Activated CD4-positive, alpha-beta T cell treated with anti-CD3 and anti-CD28 coated beads for 1 hour (primary cell): ENCODE results near the gene PTPRG.

Source experiments
- DNase-seq: peaks from one replicate; pipeline ENCODE4 v3.0.0-alpha.2; 2020

PTPRG gene

DNA sequence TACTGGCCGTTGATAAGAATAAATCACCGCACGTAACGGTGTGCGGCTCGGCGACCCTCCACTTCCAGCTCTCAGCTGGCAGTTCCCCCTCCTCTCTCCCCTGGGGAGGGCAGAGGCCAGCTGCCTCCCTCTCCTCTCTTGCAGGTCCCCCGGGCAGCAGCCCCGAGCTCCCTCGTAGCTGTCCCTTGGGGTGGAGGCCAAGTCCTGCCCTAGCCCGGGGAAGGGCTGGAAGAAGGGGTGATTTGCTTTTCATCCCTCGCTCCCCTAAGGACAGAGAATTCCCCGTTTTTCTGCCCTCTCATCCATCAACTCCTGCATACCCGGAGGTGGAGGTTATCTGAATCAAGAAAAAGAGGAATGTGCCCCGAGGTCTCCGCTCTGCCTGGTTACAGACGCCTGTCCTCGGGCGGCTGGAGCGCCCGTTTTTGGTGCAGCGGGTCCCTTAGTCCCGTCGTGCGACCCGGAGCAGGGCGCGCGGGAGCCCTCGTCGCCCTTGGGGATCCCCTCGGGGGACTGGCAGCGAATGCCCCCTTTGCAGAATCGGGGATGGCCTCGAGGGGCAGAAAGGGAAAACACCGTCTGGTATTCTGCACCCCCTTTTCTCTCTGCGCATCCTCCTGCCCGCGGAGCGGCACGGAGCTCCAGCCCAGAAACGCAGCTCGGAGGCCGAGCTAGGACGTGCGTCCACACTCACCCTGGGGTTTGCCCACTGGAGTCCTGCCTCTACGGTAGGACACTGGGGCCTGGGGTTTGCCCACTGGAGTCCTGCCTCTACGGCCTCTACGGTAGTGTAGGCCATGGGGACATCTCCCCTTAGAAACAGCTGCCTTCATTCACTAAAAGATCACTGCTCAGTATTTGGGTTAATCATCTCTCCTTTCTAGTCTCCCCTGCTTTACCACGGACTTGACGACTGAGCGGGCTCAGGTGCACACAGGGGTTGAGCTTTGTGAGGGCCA, 2.2 kb downstream of the PTPRG start:
- no peak for DNase-seq

GRCh38 chr3:61564395-61565059, 3.2 kb downstream of the PTPRG start:
- no peak for DNase-seq

DNA sequence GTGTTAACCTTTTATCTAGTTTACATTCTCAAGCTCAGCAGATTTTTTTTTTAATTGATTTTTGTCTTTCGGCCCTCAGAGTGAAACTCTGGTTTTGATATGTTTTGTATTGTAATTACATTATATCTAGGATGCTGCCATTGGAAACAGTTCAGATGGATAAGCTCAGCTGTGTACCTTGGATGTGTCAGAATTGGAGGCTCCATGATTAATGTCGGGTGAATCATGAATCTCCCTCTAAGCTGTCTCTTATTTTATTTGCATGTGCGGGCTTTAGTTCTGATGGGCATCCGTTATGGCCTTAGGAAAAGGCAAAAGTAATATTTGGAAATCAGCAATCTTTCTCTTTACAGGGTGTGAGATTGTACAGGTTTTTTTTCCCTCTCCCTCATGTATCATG, 4.2 kb downstream of the PTPRG start:
- no peak for DNase-seq

GRCh38 chr3:61568127-61568526, 6.8 kb downstream of the PTPRG start:
- DNase-seq, result no peak

DNA sequence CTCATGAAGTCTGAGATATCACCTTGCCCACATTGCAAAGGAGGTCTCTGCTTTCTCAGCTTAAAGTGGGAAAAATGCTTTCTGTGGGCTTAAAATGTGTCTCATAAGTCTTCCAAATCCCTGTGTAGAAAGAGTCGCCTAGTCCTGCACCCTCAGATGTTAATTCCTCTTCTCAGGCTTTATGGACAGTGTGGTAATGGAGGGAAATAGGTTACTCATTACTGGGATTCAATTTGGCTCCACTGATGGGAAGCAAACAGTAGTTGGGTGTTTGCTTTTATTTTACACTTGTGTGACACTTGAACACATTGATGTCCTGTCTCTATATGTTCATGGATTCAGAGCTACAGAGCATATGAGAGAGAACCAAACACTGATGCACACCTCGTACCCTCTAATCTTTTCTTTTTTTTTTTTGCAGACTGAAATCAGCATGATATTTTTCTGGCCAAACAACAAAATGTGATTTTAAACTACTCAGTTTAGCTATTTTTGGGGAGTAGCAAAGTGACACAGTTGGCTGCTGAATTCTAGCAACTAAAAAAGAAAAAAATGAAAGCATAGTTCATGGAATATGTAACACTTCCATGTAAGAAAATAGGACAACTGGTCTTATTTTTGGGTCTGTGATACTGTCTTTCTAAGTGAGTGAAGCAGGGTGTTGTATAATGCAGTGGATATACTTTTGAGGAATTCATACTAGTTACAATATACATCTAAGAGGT, 8.6 kb downstream of the PTPRG start:
- no peak for DNase-seq

- DNase-seq, result no peak
Observed at GRCh38 chr3:61570813-61571212, 9.4 kb downstream of the PTPRG start.

GRCh38 chr3:61571516-61572336, 10.4 kb downstream of the PTPRG start:
- DNase-seq, result no peak

- no peak for DNase-seq
Observed at GRCh38 chr3:61572879-61573278, 11.5 kb downstream of the PTPRG start.

GRCh38 chr3:61573441-61573840, 12.1 kb downstream of the PTPRG start:
- DNase-seq, result no peak

DNA sequence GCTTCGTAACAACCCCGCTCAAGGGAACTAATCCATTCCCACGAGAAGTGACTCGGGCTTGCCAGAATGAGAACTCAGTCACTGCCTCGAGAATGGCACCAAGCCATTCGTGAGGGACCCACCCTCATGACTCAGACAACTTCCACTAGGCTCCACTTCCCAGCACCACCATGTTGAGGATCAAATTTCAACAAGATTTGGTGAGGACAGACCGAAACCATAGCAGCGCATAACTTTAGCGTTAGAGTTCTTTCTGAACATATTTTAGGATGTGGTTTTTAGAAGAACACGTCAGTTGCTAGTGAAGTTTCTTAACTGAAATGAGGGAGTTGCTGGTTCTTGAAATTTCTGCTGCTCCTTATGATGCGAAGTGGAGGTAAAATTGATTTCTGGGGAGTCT, 13.5 kb downstream of the PTPRG start:
- no peak for DNase-seq

DNA sequence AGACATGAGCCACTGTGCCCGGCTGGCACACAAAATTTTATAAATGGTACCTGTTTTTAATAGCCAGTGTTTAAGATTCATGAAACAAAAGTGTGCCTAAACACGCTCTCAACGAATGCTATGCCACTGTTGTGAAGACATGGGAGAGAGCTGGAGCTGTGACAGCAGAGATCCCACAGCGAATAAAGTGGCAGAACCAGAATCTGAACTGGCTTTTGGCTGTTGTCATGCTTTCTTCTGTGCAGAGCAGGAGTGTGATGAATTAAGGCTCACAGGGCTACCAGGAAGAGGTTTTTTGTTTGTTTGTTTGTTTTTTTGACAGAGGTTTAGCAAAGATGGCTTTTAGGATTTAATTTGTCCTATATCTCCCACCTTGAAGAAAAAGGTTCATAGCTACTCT, 14.5 kb downstream of the PTPRG start:
- DNase-seq, result no peak

GRCh38 chr3:61577760-61578159, 16.4 kb downstream of the PTPRG start:
- DNase-seq, result no peak

DNA sequence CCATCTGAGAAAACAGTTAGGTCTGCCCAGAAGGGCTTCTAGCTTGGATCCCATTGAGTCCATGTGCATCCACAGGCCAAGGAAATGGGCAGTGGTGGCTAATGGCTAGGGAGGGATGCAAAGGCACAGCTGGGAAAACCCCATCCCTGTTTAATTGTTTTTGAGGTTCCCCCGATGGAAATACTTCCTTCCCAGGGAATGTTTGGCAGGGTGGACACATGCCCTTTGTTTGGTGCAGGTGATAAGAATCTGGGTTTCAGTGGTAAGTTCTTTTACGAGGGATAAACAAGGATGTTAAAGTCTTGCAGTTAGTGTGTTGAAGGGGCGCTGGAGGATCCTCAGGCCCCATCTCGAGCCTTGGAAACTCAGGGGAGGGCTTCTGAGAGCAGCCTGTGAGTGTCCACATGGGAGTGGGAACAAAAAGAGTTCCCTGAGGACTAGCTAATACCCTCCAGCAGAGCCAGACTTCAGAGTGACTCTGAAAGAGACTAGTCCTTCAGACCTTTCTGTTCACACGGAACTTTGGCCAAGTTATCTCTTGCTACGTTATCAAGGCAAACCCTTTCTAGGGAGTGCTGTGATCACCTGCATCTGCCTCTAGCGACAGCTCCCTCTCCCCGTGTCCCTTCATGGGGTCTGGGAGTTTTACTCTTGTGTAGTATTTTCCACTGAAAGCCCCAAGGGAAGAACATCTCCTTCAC, 17.4 kb downstream of the PTPRG start:
- no peak for DNase-seq

DNA sequence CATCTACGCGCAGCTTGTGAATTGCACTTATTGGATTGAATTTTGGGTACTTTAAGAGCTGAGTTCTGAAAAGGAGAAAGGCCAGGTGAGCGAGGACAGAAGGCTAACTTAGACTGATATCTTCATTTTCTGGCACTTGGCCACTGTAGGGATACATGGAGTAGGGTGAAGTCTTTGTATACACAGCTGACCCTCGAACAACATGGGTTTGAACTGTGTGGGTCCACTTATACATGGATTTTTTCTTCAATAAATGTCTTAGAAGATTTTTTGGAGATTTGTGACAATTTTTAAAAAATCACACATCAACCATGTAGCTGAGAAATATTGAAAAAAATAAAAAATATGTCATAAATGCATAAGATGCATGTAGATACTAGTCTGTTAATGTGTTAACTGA, 18.3 kb downstream of the PTPRG start:
- DNase-seq, result no peak

- DNase-seq, result no peak
Observed at GRCh38 chr3:61580982-61581643, 19.7 kb downstream of the PTPRG start.

- no peak for DNase-seq
Observed at GRCh38 chr3:61582287-61582686, 20.9 kb downstream of the PTPRG start.

DNA sequence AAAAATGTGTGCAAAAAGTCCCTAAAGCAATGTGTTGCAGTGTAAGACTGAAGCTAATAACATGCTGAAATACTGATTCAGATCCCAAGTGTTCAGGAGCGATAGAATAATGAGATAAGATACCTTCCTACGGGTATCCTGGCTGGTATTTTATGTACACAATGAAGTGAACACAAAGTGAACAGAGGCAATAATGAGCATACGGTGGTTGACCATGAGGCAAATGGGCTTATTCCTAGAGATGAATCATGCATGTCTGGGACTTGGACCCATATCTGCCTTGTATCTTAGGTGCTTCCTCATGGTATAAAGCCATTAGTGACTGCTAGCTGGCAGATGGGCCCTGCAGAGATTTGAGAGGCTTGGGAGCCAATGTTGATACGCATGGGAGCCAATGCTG, 21.5 kb downstream of the PTPRG start:
- no peak for DNase-seq

DNA sequence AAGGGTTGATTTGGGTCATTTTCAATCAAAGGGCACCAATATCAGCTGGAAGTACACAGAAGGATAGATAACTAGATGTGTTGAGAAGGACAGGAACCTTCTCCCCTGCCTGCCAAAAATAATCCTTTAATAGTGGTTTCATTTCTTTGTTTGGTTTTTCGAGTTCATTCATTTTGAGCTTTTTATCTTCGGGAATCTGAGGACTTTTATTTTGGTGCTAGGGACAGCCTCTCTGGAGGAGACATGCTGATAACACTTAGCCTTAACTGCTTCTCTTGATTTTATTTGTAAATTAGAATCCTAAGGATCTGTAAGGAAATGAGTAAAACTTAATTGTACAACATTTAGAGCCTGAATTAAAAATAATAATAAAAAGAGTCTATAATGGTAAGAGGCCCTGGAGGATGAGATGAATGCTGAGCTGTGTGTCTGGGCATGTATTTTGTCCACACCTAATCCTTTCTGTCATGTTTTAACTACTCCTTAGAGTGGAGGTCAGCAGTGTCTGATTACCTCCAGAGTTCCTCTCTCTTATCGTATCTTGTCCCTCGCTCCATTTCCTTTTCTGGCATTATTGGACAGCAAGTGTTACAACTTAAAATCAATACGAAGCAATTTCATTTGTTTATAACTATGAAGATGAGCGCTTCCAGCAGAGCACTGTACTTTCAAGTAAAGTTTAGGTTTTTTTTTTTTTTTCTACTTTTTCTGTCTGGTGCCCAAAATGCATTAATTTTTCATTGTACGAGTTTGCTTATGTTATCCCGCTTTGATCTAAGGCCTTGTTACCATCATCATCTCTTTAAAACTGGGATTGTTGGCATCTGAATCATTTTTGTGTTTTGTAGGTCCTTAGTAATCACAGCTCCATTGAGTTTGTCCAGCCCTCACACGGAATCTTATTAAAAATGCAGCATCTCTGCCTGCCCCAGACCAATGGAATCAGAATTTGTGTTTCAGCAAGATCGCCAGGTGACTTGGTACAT, 22.8 kb downstream of the PTPRG start:
- DNase-seq, result no peak

DNA sequence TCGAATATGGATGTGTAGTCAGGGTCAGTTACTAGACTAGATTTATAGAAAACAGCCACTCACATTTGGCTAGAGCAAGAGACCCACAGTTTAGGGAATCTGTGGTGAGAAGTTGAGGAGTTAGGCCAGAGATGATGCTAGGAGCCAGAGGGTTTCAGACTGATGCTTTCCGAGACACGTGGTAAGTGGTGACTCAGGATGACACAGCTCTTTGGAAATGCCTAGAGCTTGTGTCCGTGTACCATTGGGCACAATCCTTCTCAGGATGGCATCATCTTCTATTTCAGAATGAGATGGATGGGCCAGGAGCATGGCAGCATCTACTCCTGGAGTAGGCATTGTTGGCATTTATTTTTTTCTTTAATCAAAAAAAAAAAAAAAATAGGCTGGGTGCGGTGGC, 28.5 kb downstream of the PTPRG start:
- no peak for DNase-seq

DNA sequence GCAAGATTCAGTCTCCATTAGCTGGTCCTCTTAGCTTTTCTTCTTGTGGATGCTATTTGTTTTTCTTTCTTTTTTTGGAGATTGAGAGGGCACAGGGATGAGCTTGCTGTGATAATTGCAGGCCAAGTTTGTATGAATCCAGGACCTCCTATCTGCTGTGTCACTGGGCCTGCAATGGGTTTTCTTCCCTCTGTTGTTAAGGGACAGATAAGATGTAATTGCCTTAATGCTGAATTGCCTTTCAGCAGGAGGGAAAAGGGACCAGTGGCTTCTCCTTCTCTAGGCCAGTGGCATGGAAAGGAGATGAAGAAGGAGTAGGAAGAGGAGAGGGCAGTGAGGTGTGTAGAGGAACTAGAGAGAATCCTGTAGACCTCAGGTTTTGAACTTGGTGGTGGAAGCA, 29.9 kb downstream of the PTPRG start:
- DNase-seq, result no peak
